Measurements from ENCODE around the gene H2BK1. TPM values are rescaled to one million over a fixed set of nuclear protein-coding genes. Genes with fewer than 3 reads are reported as not detected.

H2BK1 gene
- total RNA-seq, 3 donors from 2014 or later (not counting 1 experiment from before 2014, with no cell fraction given) = 2.5 TPM; not detected in 2

DNA sequence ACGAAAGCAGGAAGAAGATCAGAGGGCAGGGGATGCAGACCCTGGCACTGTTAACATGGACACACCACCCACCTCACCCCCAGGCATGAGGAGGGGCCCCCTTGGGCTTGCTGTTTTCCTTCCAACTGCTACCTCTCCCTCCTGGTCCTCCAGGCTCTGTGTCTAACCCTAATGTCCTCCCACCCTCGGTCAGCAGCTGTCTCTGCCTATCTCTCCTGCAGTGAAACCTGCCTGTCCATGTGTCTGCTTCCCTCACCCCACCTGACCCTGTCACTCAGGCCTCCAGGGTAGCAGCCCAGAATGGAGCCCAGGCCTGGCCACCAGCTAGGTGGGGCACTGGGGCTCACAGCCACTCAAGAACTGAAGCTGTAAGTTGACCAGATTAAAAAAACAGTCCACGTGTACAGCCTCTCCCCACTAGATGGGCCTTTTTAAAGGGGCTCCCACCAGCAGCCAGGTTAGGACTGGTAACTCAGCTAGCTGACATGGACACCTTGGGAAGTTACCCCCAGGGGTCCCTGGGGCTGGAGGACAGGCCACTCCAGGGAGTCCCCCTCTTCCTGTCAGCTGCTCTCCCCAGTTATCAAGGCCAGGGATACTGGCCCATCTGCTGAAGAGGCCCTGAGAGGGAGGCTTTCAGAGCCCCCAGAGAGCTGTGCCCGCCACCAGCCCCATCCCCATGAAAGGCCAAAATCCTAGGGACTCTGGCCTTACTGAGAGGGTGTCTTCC, 36.7 kb upstream of the H2BK1 start:
- H3K27me3 Mint-ChIP-seq (ENCODE audit: low read depth in 2 of 2) = peaks cover 12 to 41% of the 10 kb centered on the region in 2 donors
- H3K36me3 Mint-ChIP-seq = no peaks in the 10 kb centered on the region
- no peak overlapping the region for H3K4me3 ChIP-seq (ENCODE audit: low read length)
- WGBS (ENCODE audit: insufficient coverage) = 71% methylated on average over 3 of the region's 4 CpGs
- ATAC-seq (no peak), DNase-seq (no peak)
- peaks cover 34 to 64% of the 10 kb centered on the region in 2 donors for H3K4me1 Mint-ChIP-seq
- intact Hi-C loops (cut with micrococcal nuclease) = no loop called here
- peak overlapping the region; percentile 75 for H3K4me3 Mint-ChIP-seq
- H3K27me3 ChIP-seq (ENCODE audit: control insufficient read depth, insufficient read depth, low read length) = peaks cover 35% of the 10 kb centered on the region
- H3K27ac Mint-ChIP-seq = no peak overlapping the region
- H3K27ac ChIP-seq (ENCODE audit: low read length) = no peak overlapping the region
- H3K9me3 ChIP-seq (ENCODE audit: control insufficient read depth, insufficient read depth, low read length) = no peaks in the 10 kb centered on the region
- H3K4me1 ChIP-seq (ENCODE audit: control insufficient read depth, insufficient read depth, low read length) = peaks cover 62% of the 10 kb centered on the region
- TF ChIP-seq, protein P1, sequence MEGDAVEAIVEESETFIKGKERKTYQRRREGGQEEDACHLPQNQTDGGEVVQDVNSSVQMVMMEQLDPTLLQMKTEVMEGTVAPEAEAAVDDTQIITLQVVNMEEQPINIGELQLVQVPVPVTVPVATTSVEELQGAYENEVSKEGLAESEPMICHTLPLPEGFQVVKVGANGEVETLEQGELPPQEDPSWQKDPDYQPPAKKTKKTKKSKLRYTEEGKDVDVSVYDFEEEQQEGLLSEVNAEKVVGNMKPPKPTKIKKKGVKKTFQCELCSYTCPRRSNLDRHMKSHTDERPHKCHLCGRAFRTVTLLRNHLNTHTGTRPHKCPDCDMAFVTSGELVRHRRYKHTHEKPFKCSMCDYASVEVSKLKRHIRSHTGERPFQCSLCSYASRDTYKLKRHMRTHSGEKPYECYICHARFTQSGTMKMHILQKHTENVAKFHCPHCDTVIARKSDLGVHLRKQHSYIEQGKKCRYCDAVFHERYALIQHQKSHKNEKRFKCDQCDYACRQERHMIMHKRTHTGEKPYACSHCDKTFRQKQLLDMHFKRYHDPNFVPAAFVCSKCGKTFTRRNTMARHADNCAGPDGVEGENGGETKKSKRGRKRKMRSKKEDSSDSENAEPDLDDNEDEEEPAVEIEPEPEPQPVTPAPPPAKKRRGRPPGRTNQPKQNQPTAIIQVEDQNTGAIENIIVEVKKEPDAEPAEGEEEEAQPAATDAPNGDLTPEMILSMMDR (IDR thresholded peaks at IDR 0.05) = no peak
- no peaks in the 10 kb centered on the region for H3K36me3 ChIP-seq (ENCODE audit: control insufficient read depth, insufficient read depth, low read length)
- H3K9me3 Mint-ChIP-seq = no peaks in the 10 kb centered on the region

DNA sequence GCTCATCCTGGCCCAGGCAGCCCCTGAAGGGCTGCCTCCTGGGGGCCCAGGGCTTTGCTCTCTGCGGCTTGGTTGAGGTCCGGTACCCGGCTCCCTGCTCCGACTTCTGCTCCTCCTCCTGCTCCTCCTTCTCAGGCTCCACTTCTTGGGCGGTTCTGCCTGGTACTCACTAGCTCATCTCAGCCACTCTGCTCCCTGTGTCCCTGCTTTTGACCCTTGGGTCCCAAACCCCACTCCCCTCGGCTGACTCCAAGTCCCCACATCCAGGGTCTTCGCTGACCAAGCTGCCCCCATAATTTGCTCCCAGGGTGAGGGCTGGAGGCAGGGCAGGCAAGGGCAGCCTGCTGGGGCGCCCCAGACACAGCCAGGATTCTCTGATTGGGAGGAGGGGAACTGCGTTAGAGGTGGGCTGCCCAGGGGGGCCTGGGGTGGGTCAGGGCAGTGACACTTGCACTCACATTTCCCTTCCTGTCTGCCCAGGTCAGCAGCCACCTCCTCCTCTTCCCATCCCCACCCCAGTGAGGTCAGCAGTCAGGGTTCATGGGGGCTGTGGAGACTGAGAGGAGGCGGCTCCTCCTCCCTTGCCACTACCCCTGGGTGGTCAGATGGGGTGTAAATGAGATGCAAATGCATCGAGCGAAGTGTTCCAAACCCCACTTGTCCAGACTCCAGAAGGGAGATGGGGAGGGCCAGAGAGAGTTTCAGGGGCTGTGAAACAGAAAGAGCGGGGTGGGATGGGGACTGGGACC, 36.0 kb upstream of the H2BK1 start:
- no peak overlapping the region for H3K4me3 ChIP-seq (ENCODE audit: low read length)
- Mint-ChIP-seq H3K27me3 (ENCODE audit: low read depth in 2 of 2) (peaks cover 11 to 40% of the 10 kb centered on the region in 2 donors), H3K4me1 (peaks cover 34 to 62% of the 10 kb centered on the region in 2 donors), H3K27ac (no peak overlapping the region), H3K4me3 (peak overlapping the region; percentile 67), H3K36me3 (no peaks in the 10 kb centered on the region), H3K9me3 (no peaks in the 10 kb centered on the region)
- peaks cover 31% of the 10 kb centered on the region for H3K27me3 ChIP-seq (ENCODE audit: control insufficient read depth, insufficient read depth, low read length)
- ATAC-seq (no peak), DNase-seq (peak in 1 of 2 donors; percentile 26)
- intact Hi-C loops (cut with micrococcal nuclease) = no loop called here
- TF ChIP-seq, protein P1 (IDR thresholded peaks at IDR 0.05) = no peak
- 83% methylated on average over 11 of the region's 13 CpGs for WGBS (ENCODE audit: insufficient coverage)
- no peaks in the 10 kb centered on the region for H3K36me3 ChIP-seq (ENCODE audit: control insufficient read depth, insufficient read depth, low read length)
- H3K4me1 ChIP-seq (ENCODE audit: control insufficient read depth, insufficient read depth, low read length) = peaks cover 57% of the 10 kb centered on the region
- H3K9me3 ChIP-seq (ENCODE audit: control insufficient read depth, insufficient read depth, low read length) = no peaks in the 10 kb centered on the region
- H3K27ac ChIP-seq (ENCODE audit: low read length) = no peak overlapping the region

DNA sequence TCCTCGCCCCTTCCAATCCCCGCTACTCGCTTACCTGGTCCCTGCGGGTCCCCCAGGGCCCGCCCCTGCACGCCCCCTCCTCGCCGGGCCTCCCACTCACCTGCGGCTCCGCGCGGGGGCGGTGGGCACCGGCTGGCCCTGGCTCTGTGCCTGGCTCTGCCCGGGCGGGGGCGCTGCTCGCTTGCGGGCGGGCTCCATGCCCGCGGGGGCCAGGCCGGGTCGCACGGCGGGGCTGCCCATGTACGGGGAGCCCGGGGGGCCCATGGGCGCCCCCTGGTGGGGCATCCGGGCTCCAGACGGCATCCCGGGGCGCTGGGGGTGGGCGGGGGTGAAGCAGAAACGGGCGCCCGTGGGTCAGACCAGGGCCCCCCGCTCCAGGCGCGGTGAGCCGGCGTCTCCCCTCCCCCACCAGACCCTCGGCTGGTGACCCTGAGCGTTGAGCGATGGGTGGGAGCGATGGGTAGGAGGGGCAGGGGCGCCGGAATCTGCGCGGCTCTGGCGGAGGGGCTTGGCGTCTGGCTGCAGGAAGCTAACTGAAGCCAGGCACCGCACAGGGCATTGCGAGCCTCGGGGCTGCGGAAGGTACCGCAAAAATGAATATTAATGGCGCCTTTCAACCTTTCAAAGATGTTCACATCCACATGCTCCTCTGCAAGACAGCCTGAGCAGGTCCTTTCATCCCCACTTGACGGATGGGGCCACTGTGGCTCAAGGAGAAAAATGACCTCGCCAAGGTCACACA, 35.2 kb upstream of the H2BK1 start:
- no peaks in the 10 kb centered on the region for H3K36me3 Mint-ChIP-seq
- Histone ChIP-seq H3K27ac (ENCODE audit: low read length) (no peak overlapping the region), H3K36me3 (ENCODE audit: control insufficient read depth, insufficient read depth, low read length) (no peaks in the 10 kb centered on the region), H3K9me3 (ENCODE audit: control insufficient read depth, insufficient read depth, low read length) (no peaks in the 10 kb centered on the region), H3K4me1 (ENCODE audit: control insufficient read depth, insufficient read depth, low read length) (peaks cover 55% of the 10 kb centered on the region), H3K27me3 (ENCODE audit: control insufficient read depth, insufficient read depth, low read length) (peaks cover 30% of the 10 kb centered on the region), H3K4me3 (ENCODE audit: low read length) (peak overlapping the region; percentile 22)
- ATAC-seq (peak; percentile 69 to 76 (median 75)), DNase-seq (peak; percentile 69 to 86)
- no peak overlapping the region for H3K27ac Mint-ChIP-seq
- H3K4me1 Mint-ChIP-seq = peaks cover 27 to 54% of the 10 kb centered on the region in 2 donors
- H3K4me3 Mint-ChIP-seq = peak overlapping the region; percentile 79
- no peaks in the 10 kb centered on the region for H3K9me3 Mint-ChIP-seq
- 3% methylated on average over 59 of the region's 60 CpGs for whole genome bisulfite sequencing (ENCODE audit: insufficient coverage)
- peaks cover 4 to 33% of the 10 kb centered on the region in 2 donors for H3K27me3 Mint-ChIP-seq (ENCODE audit: low read depth in 2 of 2)
- intact Hi-C loops (cut with micrococcal nuclease) = loop anchor here (2.0 kb wide), 2 partner anchors 79 to 121 kb away; partner anchors contain the start of gene GBX1
- TF ChIP-seq, protein P1 (IDR thresholded peaks at IDR 0.05) = peak; percentile 90

Data from natural killer cell (primary cell).